ENCODE results near the gene REP15.
"Not testable (repeated sequence)": the region's sequence is repeated elsewhere in the genome, so short reads cannot be mapped to it uniquely, and the experiment has no call there.

The REP15 gene

GRCh38 chr12:27743601-27744000, 47.4 kb downstream of the REP15 start:
- intact Hi-C loops (cut with DNase I) = no loop called here
- DNase-seq = no peak

GRCh38 chr12:27745734-27746133, 49.5 kb downstream of the REP15 start:
- DNase-seq; intact Hi-C loops (cut with DNase I): not testable (repeated sequence)

Data from head of caudate nucleus (tissue), 42 donors.